IMR-90 (cell line): ENCODE data around the gene MRPL33.

Experiments used
- CHD1 ChIP-seq: IDR thresholded peaks from 2 replicates; pipeline ENCODE4 v1.6.1; 2012; ENCODE audit warnings: low read depth, low read length, improper control_type of control experiment
- RCOR1 ChIP-seq: IDR thresholded peaks from 2 replicates; pipeline ENCODE4 v1.6.1; 2012; ENCODE audit warnings: mild to moderate bottlenecking, low read length, improper control_type of control experiment; ENCODE audit not compliant: insufficient replicate concordance
- TF ChIP-seq, protein P1 (sequence below): conservative IDR thresholded peaks from 2 replicates; pipeline ENCODE4 v1.5.1; 2012; ENCODE audit warnings: mild to moderate bottlenecking, low read depth, low read length, improper control_type of control experiment

DNA sequence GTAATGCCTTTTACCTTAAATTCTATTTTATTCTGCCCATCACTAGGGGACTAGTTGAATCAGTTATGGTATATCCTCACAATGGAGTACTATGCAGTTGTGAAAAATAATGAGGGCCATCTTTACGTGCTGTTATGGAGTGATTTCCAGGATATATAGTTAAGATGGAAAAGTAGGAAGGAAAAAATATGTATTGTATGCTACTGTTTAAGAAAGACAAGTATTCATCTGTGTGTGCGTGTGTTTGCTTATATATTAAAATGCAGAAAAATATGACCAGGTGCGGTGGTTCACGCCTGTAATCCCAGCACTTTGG is 32.5 kb upstream of the MRPL33 start:
- TF ChIP-seq RCOR1 (no peak), CHD1 (no peak)
- TF ChIP-seq, protein P1, sequence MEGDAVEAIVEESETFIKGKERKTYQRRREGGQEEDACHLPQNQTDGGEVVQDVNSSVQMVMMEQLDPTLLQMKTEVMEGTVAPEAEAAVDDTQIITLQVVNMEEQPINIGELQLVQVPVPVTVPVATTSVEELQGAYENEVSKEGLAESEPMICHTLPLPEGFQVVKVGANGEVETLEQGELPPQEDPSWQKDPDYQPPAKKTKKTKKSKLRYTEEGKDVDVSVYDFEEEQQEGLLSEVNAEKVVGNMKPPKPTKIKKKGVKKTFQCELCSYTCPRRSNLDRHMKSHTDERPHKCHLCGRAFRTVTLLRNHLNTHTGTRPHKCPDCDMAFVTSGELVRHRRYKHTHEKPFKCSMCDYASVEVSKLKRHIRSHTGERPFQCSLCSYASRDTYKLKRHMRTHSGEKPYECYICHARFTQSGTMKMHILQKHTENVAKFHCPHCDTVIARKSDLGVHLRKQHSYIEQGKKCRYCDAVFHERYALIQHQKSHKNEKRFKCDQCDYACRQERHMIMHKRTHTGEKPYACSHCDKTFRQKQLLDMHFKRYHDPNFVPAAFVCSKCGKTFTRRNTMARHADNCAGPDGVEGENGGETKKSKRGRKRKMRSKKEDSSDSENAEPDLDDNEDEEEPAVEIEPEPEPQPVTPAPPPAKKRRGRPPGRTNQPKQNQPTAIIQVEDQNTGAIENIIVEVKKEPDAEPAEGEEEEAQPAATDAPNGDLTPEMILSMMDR = no peak
